ENCODE results near the gene GRK6. TPM values are rescaled to one million over a fixed set of nuclear protein-coding genes. Genes with fewer than 3 reads are reported as not detected.
A peak's percentile ranks its signal among the peaks of the same experiment; 100 is the strongest.

The GRK6 gene
- total RNA-seq, result 10 to 100 TPM; 38.4 to 48.1 (median 46.7) TPM
- long read RNA-seq, donor 1, transcript GRK6-211 (16 exons, 2,571 nt), result minor isoform, 15 of 99 reads
- long read RNA-seq, donor 1, transcript GRK6-201 (16 exons, 2,939 nt), result major isoform, 56 of 99 reads
- long read RNA-seq, donor 1, partial matches to known transcripts, result 10 of 99 reads
- long read RNA-seq, donor 1, other reads (novel, unspliced or antisense), result 18 of 99 reads
- long read RNA-seq, donor 2, partial matches to known transcripts, result 1 of 4 reads
- long read RNA-seq, donor 2, other reads (novel, unspliced or antisense), result 2 of 4 reads

DNA sequence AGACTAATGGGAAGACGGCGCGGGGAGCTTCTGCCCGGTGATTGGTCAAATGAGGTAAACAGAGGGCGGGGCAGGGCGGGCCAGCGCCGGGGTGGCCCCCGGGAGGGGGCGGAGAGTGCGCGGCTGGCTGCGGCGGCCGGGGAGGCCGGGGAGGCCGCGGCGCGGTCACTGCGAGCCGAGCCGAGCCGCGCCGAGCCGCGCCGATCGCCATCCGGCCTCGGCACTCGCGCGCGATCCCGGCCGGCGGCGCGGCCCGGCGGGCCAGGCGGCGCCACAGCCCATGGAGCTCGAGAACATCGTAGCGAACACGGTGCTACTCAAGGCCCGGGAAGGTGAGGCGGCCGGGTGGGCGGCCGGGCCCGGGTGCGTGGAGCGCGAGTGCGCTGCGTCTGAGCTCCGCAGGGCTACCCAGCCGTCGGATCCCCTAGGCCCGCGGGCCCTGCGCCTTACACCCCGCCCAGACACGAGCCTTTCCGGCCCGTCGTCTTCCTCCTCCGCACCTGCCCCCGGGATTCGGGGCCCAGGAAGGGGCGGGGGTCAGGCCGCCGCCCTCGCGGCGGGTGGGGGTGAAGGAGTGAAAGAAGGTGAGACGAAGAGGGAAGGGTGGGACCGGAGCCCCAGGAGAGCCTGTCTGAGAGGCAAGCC, at the start of gene GRK6:
GRK6 (plus strand) TSS at position 111 of the 645 bp plus-strand sequence; CDS start at position 281, 170 bp downstream.
- H3K9me3 ChIP-seq, result no peaks in the 10 kb centered on the region
- ATAC-seq (peak; percentile 13), DNase-seq (peak; percentile 72 to 90 (median 86))
- H3K4me1 ChIP-seq (ENCODE audit: low read depth), result peaks cover 23% of the 10 kb centered on the region
- H3K4me3 ChIP-seq, result peak within 1 kb of the TSS; percentile 80
- TF ChIP-seq, protein P1, sequence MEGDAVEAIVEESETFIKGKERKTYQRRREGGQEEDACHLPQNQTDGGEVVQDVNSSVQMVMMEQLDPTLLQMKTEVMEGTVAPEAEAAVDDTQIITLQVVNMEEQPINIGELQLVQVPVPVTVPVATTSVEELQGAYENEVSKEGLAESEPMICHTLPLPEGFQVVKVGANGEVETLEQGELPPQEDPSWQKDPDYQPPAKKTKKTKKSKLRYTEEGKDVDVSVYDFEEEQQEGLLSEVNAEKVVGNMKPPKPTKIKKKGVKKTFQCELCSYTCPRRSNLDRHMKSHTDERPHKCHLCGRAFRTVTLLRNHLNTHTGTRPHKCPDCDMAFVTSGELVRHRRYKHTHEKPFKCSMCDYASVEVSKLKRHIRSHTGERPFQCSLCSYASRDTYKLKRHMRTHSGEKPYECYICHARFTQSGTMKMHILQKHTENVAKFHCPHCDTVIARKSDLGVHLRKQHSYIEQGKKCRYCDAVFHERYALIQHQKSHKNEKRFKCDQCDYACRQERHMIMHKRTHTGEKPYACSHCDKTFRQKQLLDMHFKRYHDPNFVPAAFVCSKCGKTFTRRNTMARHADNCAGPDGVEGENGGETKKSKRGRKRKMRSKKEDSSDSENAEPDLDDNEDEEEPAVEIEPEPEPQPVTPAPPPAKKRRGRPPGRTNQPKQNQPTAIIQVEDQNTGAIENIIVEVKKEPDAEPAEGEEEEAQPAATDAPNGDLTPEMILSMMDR (IDR thresholded peaks at IDR 0.05), result no peak
- peaks cover 7% of the 10 kb centered on the region for H3K36me3 ChIP-seq (ENCODE audit: low read depth)
- intact Hi-C loops (cut with DNase I, micrococcal nuclease), result no loop called here

DNA sequence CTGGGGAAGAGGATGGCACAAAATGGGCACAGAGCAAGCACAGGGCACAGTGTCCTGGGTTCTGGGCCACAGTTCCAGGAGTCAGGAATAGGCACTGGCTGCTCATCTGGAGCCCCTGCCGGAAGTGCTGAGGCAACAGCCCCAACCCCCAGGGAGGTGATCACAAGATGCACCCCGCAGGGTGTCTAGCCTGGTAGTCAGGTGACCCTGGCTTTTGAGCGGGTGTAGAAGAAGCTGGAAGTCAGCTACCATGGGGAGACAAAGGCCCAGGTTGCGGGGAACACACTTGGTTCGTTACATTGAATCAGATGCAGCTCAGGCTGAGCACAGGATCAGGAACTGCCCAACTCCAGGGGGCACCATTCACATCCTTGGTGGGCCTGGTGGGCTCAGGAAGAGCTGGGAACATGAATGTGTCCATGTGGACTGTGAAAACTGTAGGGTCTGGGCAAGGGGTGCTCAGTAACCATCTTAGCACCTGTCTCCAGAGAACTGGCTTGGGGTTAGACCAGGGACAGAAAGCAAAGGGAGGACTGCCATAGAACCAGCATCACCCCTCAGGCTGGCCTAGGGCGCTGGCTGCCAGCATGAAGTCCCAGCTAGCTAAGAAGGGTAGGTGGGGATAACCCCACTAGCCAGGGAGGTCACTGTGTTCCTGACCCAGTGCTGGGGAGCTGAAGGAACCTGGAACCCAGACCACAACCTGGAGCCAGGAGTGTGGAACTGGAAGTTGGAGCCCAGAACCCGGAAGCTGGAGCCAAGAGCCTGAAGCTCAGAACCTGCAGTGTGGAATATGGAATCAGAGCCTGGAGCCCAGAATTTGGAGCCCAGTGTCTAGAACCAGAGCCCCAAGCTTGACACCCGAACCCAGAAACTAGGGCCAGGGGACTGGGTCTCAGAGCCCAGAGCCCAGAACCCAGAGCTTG, 48.4 kb upstream of the GRK6 start:
- no peaks in the 10 kb centered on the region for H3K36me3 ChIP-seq (ENCODE audit: low read depth)
- H3K9me3 ChIP-seq, result no peaks in the 10 kb centered on the region
- no peak for ATAC-seq
- intact Hi-C loops (cut with DNase I, micrococcal nuclease), result no loop called here
- no peaks in the 10 kb centered on the region for H3K4me1 ChIP-seq (ENCODE audit: low read depth)
- H3K4me3 ChIP-seq, result no peak overlapping the region
- no peak for DNase-seq
- TF ChIP-seq, protein P1 (IDR thresholded peaks at IDR 0.05), result no peak

DNA sequence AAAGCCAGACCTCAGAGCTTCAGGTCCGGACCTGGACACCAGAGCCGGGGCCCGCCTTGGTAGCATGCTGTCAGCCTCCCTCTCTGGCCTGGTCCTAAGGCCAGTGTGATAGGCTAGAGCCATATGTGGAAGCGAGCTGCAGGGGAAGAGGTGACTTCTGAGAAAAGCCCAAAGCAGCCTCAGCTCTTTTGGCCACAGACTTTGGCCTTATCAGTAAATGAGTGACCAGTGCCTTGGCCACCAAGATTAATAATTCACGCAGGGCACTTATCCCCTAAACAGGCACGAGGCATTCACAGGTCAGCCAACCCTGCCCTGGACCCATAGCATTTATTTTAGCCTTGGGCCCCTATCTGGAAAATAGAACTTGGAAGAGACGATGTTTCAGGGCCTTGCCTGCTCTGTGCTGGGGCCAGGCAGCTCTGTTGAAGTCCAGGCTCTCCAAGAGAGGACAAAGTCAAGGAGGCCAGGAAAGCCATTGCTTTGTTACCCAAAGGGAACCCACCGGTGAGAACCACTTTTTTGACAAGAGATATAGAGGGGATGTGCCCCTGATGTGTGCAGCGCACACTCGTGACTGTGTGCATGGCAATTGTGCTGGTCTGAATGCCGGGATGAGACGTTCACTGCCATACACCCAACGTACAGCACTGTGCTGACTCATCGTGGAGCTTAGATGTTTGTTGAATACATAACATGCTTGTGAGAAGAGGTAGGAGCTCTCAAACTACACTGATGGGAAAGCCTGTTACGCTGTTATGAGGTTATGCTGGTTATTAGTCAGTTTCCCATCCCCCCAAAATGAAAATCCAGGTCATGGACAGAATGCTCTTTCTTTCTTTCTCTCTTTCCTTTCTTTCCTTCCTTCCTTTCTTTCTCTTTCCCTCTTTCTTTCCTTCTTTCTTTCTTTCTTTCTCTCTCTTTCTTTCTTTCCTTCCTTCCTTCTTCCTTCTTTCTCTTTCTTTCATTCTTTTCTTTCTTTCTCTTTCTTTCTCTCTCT, 47.3 kb upstream of the GRK6 start:
- TF ChIP-seq, protein P1 (IDR thresholded peaks at IDR 0.05), result no peak
- no peak for DNase-seq
- no peaks in the 10 kb centered on the region for H3K4me1 ChIP-seq (ENCODE audit: low read depth)
- intact Hi-C loops (cut with DNase I, micrococcal nuclease), result no loop called here
- no peak overlapping the region for H3K4me3 ChIP-seq
- H3K36me3 ChIP-seq (ENCODE audit: low read depth), result no peaks in the 10 kb centered on the region
- no peaks in the 10 kb centered on the region for H3K9me3 ChIP-seq
- peak; percentile 38 for ATAC-seq

DNA sequence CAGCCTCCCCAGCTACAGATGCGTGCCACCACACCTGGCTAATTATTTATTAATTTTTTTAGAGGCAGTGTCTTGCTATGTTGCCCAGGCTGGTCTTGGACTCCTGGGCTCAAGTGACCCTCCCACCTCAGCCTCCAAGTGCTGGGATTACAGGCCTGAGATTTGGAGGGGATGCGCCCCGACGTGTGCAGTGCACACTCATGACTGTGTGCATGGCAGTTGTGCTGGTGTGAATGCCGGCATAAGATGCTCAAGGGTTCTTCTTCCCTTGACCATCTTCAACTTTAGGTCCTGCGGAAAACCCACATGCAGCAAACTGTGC, 45.7 kb upstream of the GRK6 start:
- no peak overlapping the region for H3K4me3 ChIP-seq
- TF ChIP-seq, protein P1 (IDR thresholded peaks at IDR 0.05), result no peak
- H3K36me3 ChIP-seq (ENCODE audit: low read depth), result no peaks in the 10 kb centered on the region
- no peaks in the 10 kb centered on the region for H3K9me3 ChIP-seq
- intact Hi-C loops (cut with DNase I, micrococcal nuclease), result no loop called here
- ATAC-seq (no peak), DNase-seq (no peak)
- H3K4me1 ChIP-seq (ENCODE audit: low read depth), result no peaks in the 10 kb centered on the region

All from mucosa of descending colon (tissue), 3 donors.